HG03064 (cell line): ENCODE results near the gene RLN2.

Experiments used
- ATAC-seq: cut with Tn5 transposase; IDR thresholded peaks from one replicate; pipeline ENCODE4 v1.9.1; 2021; ENCODE audit warnings: low read depth; ENCODE audit not compliant: unreplicated experiment

The RLN2 gene

GRCh38 chr9:5274770-5275169 is 29.7 kb downstream of the RLN2 start:
- no peak for ATAC-seq

GRCh38 chr9:5269249-5269715 is 35.2 kb downstream of the RLN2 start:
- ATAC-seq = no peak

GRCh38 chr9:5265939-5266338 is 38.6 kb downstream of the RLN2 start:
- no peak for ATAC-seq

GRCh38 chr9:5264219-5264595 is 40.3 kb downstream of the RLN2 start:
- ATAC-seq = no peak

- no peak for ATAC-seq
These were observed 40.9 kb downstream of the RLN2 start for GRCh38 chr9:5263351-5264218.
